CD8-positive, alpha-beta memory T cell (primary cell): ENCODE data around the gene IMP4. TPM values are rescaled to one million over a fixed set of nuclear protein-coding genes. Genes with fewer than 3 reads are reported as not detected.

Experiments used
- CTCF ChIA-PET: fragments of 350-600 bp; sonication (Branson Sonifier 250); formaldehyde crosslinking; loops from one replicate; lab custom pipeline; 2021; ENCODE audit warnings: antibody characterized with exemption; lab: Charles Lee
- POLR2A ChIA-PET: fragments of 350-600 bp; sonication (Branson Sonifier 250); formaldehyde crosslinking; loops from one replicate; lab custom pipeline; 2021; ENCODE audit warnings: antibody characterized with exemption; lab: Charles Lee
- DNase-seq, 5 donors: peaks; one replicate each; pipeline versions ENCODE4 v3.0.0 to v3.0.0-alpha.2; 2020 to 2022; ENCODE audit warnings: mixed read lengths in 1 of 5
- H3K27ac ChIP-seq: one replicate; pipeline ENCODE4 v1.7.0; 2013; ENCODE audit warnings: low read depth, mild to moderate bottlenecking, low read length, moderate library complexity
- H3K27me3 ChIP-seq: 2 replicates; pipeline ENCODE4 v1.7.0; 2013; ENCODE audit warnings: low read length, mild to moderate bottlenecking; ENCODE audit not compliant: insufficient read depth, poor library complexity, severe bottlenecking
- H3K36me3 ChIP-seq: 2 replicates; pipeline ENCODE4 v1.7.0; 2013; ENCODE audit warnings: mild to moderate bottlenecking, low read length, moderate library complexity; ENCODE audit not compliant: insufficient read depth
- H3K4me1 ChIP-seq: 2 replicates; pipeline ENCODE4 v1.7.0; 2013; ENCODE audit warnings: mild to moderate bottlenecking, low read length, moderate library complexity; ENCODE audit not compliant: insufficient read depth
- H3K4me3 ChIP-seq: 2 replicates; pipeline ENCODE4 v1.7.0; 2013; ENCODE audit warnings: mild to moderate bottlenecking, low read length
- H3K9me3 ChIP-seq: 2 replicates; pipeline ENCODE4 v1.7.0; 2013; ENCODE audit warnings: mild to moderate bottlenecking, low read length
- H3K27ac Mint-ChIP-seq, 8 donors: one replicate each; pipeline ENCODE4 v1.8.0; 2020 to 2021; ENCODE audit warnings: mixed read lengths in 8 of 8, mild to moderate bottlenecking in 6 of 8, inconsistent platforms in 3 of 8, moderate library complexity in 3 of 8
- H3K27me3 Mint-ChIP-seq, 2 donors: one replicate each; pipeline ENCODE4 v1.8.0; 2020 to 2021; ENCODE audit warnings: mixed read lengths in 2 of 2, mild to moderate bottlenecking in 1 of 2, moderate library complexity in 1 of 2
- H3K36me3 Mint-ChIP-seq, 3 donors: one replicate each; pipeline ENCODE4 v1.8.0; 2020 to 2021; ENCODE audit warnings: mixed read lengths in 3 of 3, inconsistent platforms in 1 of 3, mild to moderate bottlenecking in 1 of 3
- H3K4me1 Mint-ChIP-seq, 3 donors: one replicate each; pipeline ENCODE4 v1.8.0; 2020 to 2021; ENCODE audit warnings: mixed read lengths in 3 of 3, inconsistent platforms in 1 of 3, mild to moderate bottlenecking in 1 of 3
- H3K4me3 Mint-ChIP-seq, 7 donors: one replicate each; pipeline ENCODE4 v1.8.0; 2020 to 2021; ENCODE audit warnings: mixed read lengths in 7 of 7, mild to moderate bottlenecking in 6 of 7, moderate library complexity in 4 of 7, inconsistent platforms in 2 of 7
- H3K9me3 Mint-ChIP-seq, 5 donors: one replicate each; pipeline ENCODE4 v1.8.0; 2020 to 2022; ENCODE audit warnings: mixed read lengths in 5 of 5, mild to moderate bottlenecking in 3 of 5, moderate library complexity in 2 of 5, inconsistent platforms in 1 of 5
- polyA plus RNA-seq: library from polyadenylated mRNA; unstranded; fragments of 300-500 nt; fragmentation: Illumina TruSeq; gene quantifications from one replicate; pipeline ENCODE4 v1.2.3, GENCODE V29; 2021
- total RNA-seq, 2 experiments: library from RNA; stranded (reverse); gene quantifications; one replicate each; pipeline ENCODE4 v1.2.3, GENCODE V29; 2021

Gene IMP4
- total and polyA plus RNA-seq, 3 experiments from 2014 or later, result 86.8 to 239 (median 227) TPM

DNA sequence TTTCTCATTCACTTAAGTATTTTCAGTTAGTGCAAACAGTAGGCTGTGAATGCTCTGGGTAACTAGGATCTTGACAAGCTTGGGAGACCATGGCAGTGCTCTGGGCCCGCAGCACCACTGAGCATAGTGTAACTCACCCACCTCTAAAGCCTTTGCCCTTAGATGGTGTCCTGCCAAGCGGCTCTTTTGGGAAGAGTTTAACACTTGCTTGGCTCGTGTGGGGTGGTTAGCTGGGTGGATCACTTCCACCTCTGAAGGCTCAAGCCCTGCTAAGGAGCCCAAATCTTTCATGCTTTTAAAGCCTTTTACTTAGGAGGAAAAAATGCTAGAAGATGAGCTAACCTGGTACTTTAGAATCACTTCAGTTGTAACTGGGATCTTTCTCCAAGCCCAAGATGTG, 47.1 kb downstream of the IMP4 start:
- H3K27me3 Mint-ChIP-seq, result no peaks in the 10 kb centered on the region
- ChIA-PET POLR2A (no interaction called here), CTCF (interaction anchor here (1.2 kb wide), 1 partner anchor 58 kb away, joined by 5 read pairs; no protein-coding TSS in a partner anchor)
- H3K27ac Mint-ChIP-seq, result peak overlapping the region in 1 of 8 donors; percentile 23
- peaks cover 11 to 26% (median 22%) of the 10 kb centered on the region in 3 donors for H3K4me1 Mint-ChIP-seq
- Histone ChIP-seq H3K4me3 (no peak overlapping the region), H3K36me3 (no peaks in the 10 kb centered on the region), H3K27me3 (no peaks in the 10 kb centered on the region), H3K27ac (no peak overlapping the region), H3K4me1 (peaks cover 9% of the 10 kb centered on the region), H3K9me3 (no peaks in the 10 kb centered on the region)
- H3K36me3 Mint-ChIP-seq, result peaks cover 2 to 5% (median 4%) of the 10 kb centered on the region in 3 donors
- H3K4me3 Mint-ChIP-seq, result peak overlapping the region; percentile 9 to 57 (median 41)
- no peaks in the 10 kb centered on the region for H3K9me3 Mint-ChIP-seq
- DNase-seq, result no peak

DNA sequence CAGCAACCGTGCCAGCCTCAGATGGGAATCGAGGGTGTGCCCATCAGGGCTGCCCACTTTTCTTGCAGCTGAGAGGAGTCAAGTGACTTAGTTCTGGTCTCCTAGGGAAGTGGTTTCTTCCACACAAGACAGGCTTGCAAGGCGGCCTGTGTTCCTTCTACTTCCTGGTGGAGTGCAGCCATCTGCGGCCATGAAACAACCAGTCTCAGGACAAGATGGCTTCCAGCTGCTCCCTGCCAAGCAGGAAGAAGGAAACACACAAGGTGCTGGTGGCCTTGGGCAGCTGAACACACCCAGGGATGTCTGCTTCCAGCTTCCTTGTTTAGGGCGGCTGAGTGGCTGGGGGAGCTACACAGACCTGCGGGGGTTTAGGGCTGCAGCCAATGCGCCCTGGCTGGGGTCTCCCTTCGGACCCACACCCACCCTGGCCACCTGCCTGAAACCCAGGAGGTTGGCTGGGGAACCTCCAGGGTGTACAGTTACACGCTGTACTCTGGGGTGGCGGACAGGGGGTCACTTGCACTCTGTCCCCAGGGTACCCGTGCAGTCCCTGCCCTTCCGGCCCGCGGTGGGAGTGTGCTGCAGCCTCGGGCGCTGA, 47.9 kb downstream of the IMP4 start:
- peaks cover 2 to 5% (median 4%) of the 10 kb centered on the region in 3 donors for H3K36me3 Mint-ChIP-seq
- ChIA-PET POLR2A (no interaction called here), CTCF (interaction anchor here (1.2 kb wide), 1 partner anchor 58 kb away, joined by 5 read pairs; no protein-coding TSS in a partner anchor)
- H3K27ac ChIP-seq, result no peak overlapping the region
- H3K9me3 ChIP-seq, result no peaks in the 10 kb centered on the region
- H3K4me1 ChIP-seq, result peaks cover 9% of the 10 kb centered on the region
- peaks cover 0 to under 1% of the 10 kb centered on the region in 2 donors for H3K27me3 Mint-ChIP-seq
- H3K27me3 ChIP-seq, result no peaks in the 10 kb centered on the region
- H3K4me3 ChIP-seq, result peak overlapping the region; percentile 60
- no peak for DNase-seq
- H3K4me1 Mint-ChIP-seq, result peaks cover 11 to 26% (median 22%) of the 10 kb centered on the region in 3 donors
- no peaks in the 10 kb centered on the region for H3K9me3 Mint-ChIP-seq
- no peaks in the 10 kb centered on the region for H3K36me3 ChIP-seq
- peak overlapping the region; percentile 53 to 91 (median 81) for H3K4me3 Mint-ChIP-seq
- H3K27ac Mint-ChIP-seq, result peak overlapping the region in 5 of 8 donors; percentile 37 to 94 (median 66)

DNA sequence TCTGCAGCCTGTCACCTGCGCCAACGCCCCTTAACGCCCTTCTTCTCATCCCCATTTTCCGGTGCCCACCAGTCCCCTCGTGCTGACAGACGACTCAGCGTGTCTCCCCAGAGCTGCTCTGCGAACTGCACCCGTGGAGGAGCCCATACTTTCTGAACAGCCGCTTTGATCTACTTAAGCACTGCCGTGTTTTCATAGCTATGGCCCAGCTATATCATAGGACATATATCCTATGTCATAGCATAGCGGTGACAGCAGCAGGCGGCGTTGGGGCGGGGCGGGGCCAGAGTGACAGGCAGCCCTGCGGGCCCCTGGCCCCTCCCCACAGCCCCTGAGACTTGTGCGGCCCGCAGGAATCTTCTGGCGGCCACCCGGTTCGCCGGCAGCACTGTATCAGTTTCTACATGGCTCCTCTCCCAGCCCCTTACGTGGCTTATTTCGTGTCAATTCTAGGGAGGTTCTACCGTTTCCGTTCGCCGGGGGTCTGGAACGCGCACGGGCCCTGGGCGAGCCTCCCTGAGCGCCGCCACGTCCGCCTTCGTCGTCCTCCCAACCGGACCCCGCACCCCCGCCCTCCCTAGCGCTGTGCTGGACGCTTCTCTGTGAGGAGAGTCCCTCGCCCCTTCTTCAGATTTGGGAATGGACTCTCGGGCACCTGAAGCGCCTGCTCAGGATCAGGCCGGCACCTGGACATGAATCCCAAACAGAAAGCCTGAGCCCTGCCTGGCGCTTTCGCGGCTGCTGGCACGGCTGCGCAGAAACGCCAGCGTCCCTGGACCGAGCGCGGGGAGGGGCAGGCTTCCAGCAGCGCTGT, 48.6 kb downstream of the IMP4 start:
- Mint-ChIP-seq H3K36me3 (peaks cover 0 to 4% (median 1%) of the 10 kb centered on the region in 3 donors), H3K27me3 (peaks cover 6% of the 10 kb centered on the region in 2 donors), H3K9me3 (no peaks in the 10 kb centered on the region), H3K27ac (peak overlapping the region in 6 of 8 donors; percentile 22 to 94 (median 66)), H3K4me3 (peak overlapping the region; percentile 14 to 91 (median 81)), H3K4me1 (peaks cover 9 to 26% (median 22%) of the 10 kb centered on the region in 3 donors)
- POLR2A ChIA-PET, result no interaction called here
- Histone ChIP-seq H3K27me3 (no peaks in the 10 kb centered on the region), H3K36me3 (no peaks in the 10 kb centered on the region), H3K9me3 (no peaks in the 10 kb centered on the region), H3K27ac (no peak overlapping the region), H3K4me1 (peaks cover 9% of the 10 kb centered on the region), H3K4me3 (peak overlapping the region; percentile 60)
- peak; percentile 41 to 70 (median 45) for DNase-seq
- CTCF ChIA-PET, result interaction anchor here (1.2 kb wide), 1 partner anchor 59 kb away, joined by 5 read pairs; no protein-coding TSS in a partner anchor

- H3K4me3 Mint-ChIP-seq, result peak overlapping the region; percentile 14 to 91 (median 81)
- DNase-seq, result no peak
- H3K36me3 Mint-ChIP-seq, result peaks cover 0 to 4% (median 1%) of the 10 kb centered on the region in 3 donors
- no peak overlapping the region for H3K27ac ChIP-seq
- CTCF ChIA-PET, result no interaction called here
- POLR2A ChIA-PET, result no interaction called here
- H3K4me3 ChIP-seq, result peak overlapping the region; percentile 60
- H3K27me3 Mint-ChIP-seq, result peaks cover 6 to 7% of the 10 kb centered on the region in 2 donors
- no peaks in the 10 kb centered on the region for H3K27me3 ChIP-seq
- no peaks in the 10 kb centered on the region for H3K9me3 Mint-ChIP-seq
- H3K27ac Mint-ChIP-seq, result peak overlapping the region in 3 of 8 donors; percentile 29 to 68 (median 56)
- no peaks in the 10 kb centered on the region for H3K9me3 ChIP-seq
- H3K4me1 Mint-ChIP-seq, result peaks cover 9 to 26% (median 22%) of the 10 kb centered on the region in 3 donors
- no peaks in the 10 kb centered on the region for H3K36me3 ChIP-seq
- H3K4me1 ChIP-seq, result peaks cover 9% of the 10 kb centered on the region
These were observed 49.4 kb downstream of the IMP4 start for GRCh38 chr2:130391872-130392670.

DNA sequence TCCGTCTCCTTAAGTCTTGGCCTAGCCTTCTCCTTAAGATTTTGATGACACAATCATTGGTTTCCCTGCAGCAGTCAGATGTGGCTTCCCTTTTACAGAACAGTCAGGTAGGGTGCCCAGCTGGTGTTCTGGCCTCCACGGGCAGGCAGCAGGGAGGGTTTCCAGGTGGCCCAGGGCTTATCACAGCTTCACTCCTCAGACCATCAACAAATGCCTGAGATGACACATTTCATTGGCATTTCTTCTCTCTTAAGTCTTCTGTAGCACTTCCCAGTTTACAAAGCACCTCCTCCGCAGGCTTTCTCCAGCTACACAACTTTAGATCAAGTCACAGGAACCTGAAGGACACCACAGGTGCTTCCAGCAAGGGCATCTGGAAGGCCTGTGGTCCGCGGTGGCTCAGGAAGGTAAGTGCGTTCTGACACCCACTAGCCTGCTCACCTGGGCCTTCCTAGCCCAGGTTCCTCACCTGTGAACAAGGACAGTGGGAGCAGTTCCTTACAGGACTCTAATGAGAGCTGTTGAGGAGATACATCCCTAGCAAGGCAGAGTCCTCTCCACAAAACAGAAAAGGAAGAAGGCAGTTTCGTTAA, 50.7 kb downstream of the IMP4 start:
- H3K4me3 Mint-ChIP-seq, result peak overlapping the region in 3 of 7 donors; percentile 18 to 71 (median 54)
- CTCF ChIA-PET, result no interaction called here

More for the DNA sequence above, 50.7 kb downstream of the IMP4 start:
- Mint-ChIP-seq H3K9me3 (no peaks in the 10 kb centered on the region), H3K27ac (no peak overlapping the region), H3K27me3 (peaks cover 6 to 10% of the 10 kb centered on the region in 2 donors), H3K36me3 (peaks cover 0 to 4% (median 1%) of the 10 kb centered on the region in 3 donors), H3K4me1 (peaks cover 9 to 26% (median 22%) of the 10 kb centered on the region in 3 donors)
- Histone ChIP-seq H3K9me3 (no peaks in the 10 kb centered on the region), H3K4me3 (no peak overlapping the region), H3K4me1 (peaks cover 9% of the 10 kb centered on the region), H3K27me3 (no peaks in the 10 kb centered on the region), H3K27ac (no peak overlapping the region), H3K36me3 (no peaks in the 10 kb centered on the region)
- no peak for DNase-seq
- POLR2A ChIA-PET, result no interaction called here

Other genes starting within 250 kb of the IMP4 start
- not detected for gene POTEF, start 213.7 kb upstream of the IMP4 start, total RNA-seq
- gene POTEF, start 213.7 kb upstream of the IMP4 start, polyA plus RNA-seq, result 0.05 TPM
- gene CCDC74B, start 197.8 kb upstream of the IMP4 start, total RNA-seq, result under 1 TPM; 0.84 to 0.85 TPM
- gene CCDC74B, start 197.8 kb upstream of the IMP4 start, polyA plus RNA-seq, result 0.59 TPM
- 100 to 1,000 TPM; 111 to 113 TPM for gene SMPD4, start 161.3 kb upstream of the IMP4 start, total RNA-seq
- 43.2 TPM for gene SMPD4, start 161.3 kb upstream of the IMP4 start, polyA plus RNA-seq
- gene MZT2B, start 160.6 kb upstream of the IMP4 start, total RNA-seq, result 100 to 1,000 TPM; 303 to 318 TPM
- 179 TPM for gene MZT2B, start 160.6 kb upstream of the IMP4 start, polyA plus RNA-seq
- gene TUBA3E, start 144.5 kb upstream of the IMP4 start, total RNA-seq, result not detected
- not detected for gene TUBA3E, start 144.5 kb upstream of the IMP4 start, polyA plus RNA-seq
- gene PTPN18, start 13.2 kb downstream of the IMP4 start, total RNA-seq, result 10 to 100 TPM; 55.1 to 60.0 TPM
- gene PTPN18, start 13.2 kb downstream of the IMP4 start, polyA plus RNA-seq, result 77.7 TPM
- gene POTEI, start 166.4 kb downstream of the IMP4 start, total RNA-seq, result not detected
- gene POTEI, start 166.4 kb downstream of the IMP4 start, polyA plus RNA-seq, result not detected
- gene CFC1B, start 178.3 kb downstream of the IMP4 start, total RNA-seq, result not detected
- not detected for gene CFC1B, start 178.3 kb downstream of the IMP4 start, polyA plus RNA-seq